ENCODE measurements around the gene PRRT1. TPM values are rescaled to one million over a fixed set of nuclear protein-coding genes. Genes with fewer than 3 reads are reported as not detected.

Gene PRRT1
- total RNA-seq, 1 donor from 2014 or later, result 2.7 TPM

DNA sequence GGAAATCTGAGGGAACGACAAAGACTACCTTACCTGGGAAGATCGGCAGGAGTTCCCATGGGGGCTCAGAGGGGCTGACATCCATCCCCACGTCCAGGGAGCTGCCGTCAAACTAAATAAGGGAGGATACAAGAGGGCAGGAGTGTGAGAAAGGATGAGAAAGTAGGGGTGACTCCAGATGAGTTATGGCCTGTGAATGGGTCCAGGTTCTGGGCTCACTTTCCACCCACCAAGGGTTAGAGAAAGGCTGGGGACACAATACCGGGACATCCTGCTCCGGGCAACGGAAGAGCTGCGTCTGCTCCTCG lies 24.4 kb downstream of the PRRT1 start:
- no peak for TF ChIP-seq CTCF (conservative IDR thresholded peaks at IDR 0.05)
- Mint-ChIP-seq H3K4me3 (peak overlapping the region; percentile 99), H3K4me1 (ENCODE audit: unreplicated experiment) (peaks cover 32% of the 10 kb centered on the region), H3K27me3 (peaks cover 3% of the 10 kb centered on the region), H3K9me3 (peaks cover 3% of the 10 kb centered on the region), H3K36me3 (peaks cover 7% of the 10 kb centered on the region), H3K27ac (peak overlapping the region; percentile 97)
- DNase-seq (ENCODE audit: extremely low spot score, unreplicated experiment), result no peak

- TF ChIP-seq CTCF (conservative IDR thresholded peaks at IDR 0.05), result no peak
- H3K36me3 Mint-ChIP-seq, result peaks cover 10% of the 10 kb centered on the region
- H3K4me1 Mint-ChIP-seq (ENCODE audit: unreplicated experiment), result peaks cover 29% of the 10 kb centered on the region
- no peaks in the 10 kb centered on the region for H3K27me3 Mint-ChIP-seq
- DNase-seq (ENCODE audit: extremely low spot score, unreplicated experiment), result no peak
- peak overlapping the region; percentile 97 for H3K27ac Mint-ChIP-seq
- peak overlapping the region; percentile 99 for H3K4me3 Mint-ChIP-seq
- H3K9me3 Mint-ChIP-seq, result no peaks in the 10 kb centered on the region
Observed at GRCh38 chr6:32126880-32127279, 24.9 kb downstream of the PRRT1 start.

GRCh38 chr6:32123681-32124080 lies 28.1 kb downstream of the PRRT1 start:
- no peaks in the 10 kb centered on the region for H3K9me3 Mint-ChIP-seq
- H3K4me3 Mint-ChIP-seq, result no peak overlapping the region
- no peak overlapping the region for H3K27ac Mint-ChIP-seq
- no peak for TF ChIP-seq CTCF (conservative IDR thresholded peaks at IDR 0.05)
- no peak for DNase-seq (ENCODE audit: extremely low spot score, unreplicated experiment)
- H3K27me3 Mint-ChIP-seq, result no peaks in the 10 kb centered on the region
- peaks cover 27% of the 10 kb centered on the region for H3K4me1 Mint-ChIP-seq (ENCODE audit: unreplicated experiment)
- peaks cover 18% of the 10 kb centered on the region for H3K36me3 Mint-ChIP-seq

DNA sequence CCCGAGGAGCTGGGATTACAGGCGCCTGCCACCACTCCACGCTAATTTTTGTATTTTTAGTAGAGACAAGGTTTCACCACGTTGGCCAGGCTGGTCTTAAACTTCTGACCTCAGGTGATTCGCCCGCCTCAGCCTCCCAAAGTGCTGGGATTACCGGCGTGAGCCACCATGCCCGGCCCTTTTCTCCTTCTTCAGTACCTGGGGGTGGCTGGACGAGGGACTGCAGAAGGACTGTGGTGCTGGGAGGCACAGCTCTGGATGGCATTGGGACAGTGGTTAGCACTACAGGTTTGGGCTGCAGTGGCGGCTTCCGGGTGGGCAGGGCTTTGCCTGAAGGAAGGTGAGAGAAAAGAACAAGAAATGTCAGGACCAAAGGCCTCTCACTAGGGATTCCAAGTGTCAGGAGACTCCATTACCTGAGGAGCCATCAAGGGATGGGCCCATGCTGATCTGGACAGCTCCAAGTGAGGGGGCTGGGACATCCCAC lies 31.1 kb downstream of the PRRT1 start:
- Mint-ChIP-seq H3K4me3 (no peak overlapping the region), H3K9me3 (no peaks in the 10 kb centered on the region)

GRCh38 chr6:32118782-32119628 lies 32.7 kb downstream of the PRRT1 start:
- peaks cover 16% of the 10 kb centered on the region for H3K36me3 Mint-ChIP-seq
- peak; percentile 87 for DNase-seq (ENCODE audit: extremely low spot score, unreplicated experiment)
- H3K4me3 Mint-ChIP-seq, result no peak overlapping the region
- H3K27me3 Mint-ChIP-seq, result no peaks in the 10 kb centered on the region
- H3K4me1 Mint-ChIP-seq (ENCODE audit: unreplicated experiment), result peaks cover 14% of the 10 kb centered on the region
- H3K27ac Mint-ChIP-seq, result peak overlapping the region; percentile 78
- TF ChIP-seq CTCF (conservative IDR thresholded peaks at IDR 0.05), result peak; percentile 93
- H3K9me3 Mint-ChIP-seq, result no peaks in the 10 kb centered on the region

More for the DNA sequence above, 31.1 kb downstream of the PRRT1 start:
- Mint-ChIP-seq H3K36me3 (peaks cover 18% of the 10 kb centered on the region), H3K27ac (no peak overlapping the region), H3K27me3 (no peaks in the 10 kb centered on the region), H3K4me1 (ENCODE audit: unreplicated experiment) (peaks cover 10% of the 10 kb centered on the region)
- no peak for TF ChIP-seq CTCF (conservative IDR thresholded peaks at IDR 0.05)
- DNase-seq (ENCODE audit: extremely low spot score, unreplicated experiment), result no peak
